Measurements from ENCODE around the gene COMT. TPM values are rescaled to one million over a fixed set of nuclear protein-coding genes. Genes with fewer than 3 reads are reported as not detected.

Gene COMT
- total RNA-seq, 4 donors from 2014 or later, result 166 to 214 (median 180) TPM

- no peak for ATAC-seq (ENCODE audit: low FRiP score)
- DNase-seq (ENCODE audit: low spot score), result no peak
Measured at GRCh38 chr22:20010307-20011122, 68.9 kb downstream of the COMT start.

GRCh38 chr22:20011123-20011992 is 69.8 kb downstream of the COMT start:
- TF ChIP-seq, protein P1, sequence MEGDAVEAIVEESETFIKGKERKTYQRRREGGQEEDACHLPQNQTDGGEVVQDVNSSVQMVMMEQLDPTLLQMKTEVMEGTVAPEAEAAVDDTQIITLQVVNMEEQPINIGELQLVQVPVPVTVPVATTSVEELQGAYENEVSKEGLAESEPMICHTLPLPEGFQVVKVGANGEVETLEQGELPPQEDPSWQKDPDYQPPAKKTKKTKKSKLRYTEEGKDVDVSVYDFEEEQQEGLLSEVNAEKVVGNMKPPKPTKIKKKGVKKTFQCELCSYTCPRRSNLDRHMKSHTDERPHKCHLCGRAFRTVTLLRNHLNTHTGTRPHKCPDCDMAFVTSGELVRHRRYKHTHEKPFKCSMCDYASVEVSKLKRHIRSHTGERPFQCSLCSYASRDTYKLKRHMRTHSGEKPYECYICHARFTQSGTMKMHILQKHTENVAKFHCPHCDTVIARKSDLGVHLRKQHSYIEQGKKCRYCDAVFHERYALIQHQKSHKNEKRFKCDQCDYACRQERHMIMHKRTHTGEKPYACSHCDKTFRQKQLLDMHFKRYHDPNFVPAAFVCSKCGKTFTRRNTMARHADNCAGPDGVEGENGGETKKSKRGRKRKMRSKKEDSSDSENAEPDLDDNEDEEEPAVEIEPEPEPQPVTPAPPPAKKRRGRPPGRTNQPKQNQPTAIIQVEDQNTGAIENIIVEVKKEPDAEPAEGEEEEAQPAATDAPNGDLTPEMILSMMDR (IDR thresholded peaks at IDR 0.05), result no peak
- ATAC-seq (ENCODE audit: low FRiP score) (no peak), DNase-seq (ENCODE audit: low spot score) (no peak)

More at GRCh38 chr22:20010307-20011122, 68.9 kb downstream of the COMT start:
- TF ChIP-seq, protein P1 (IDR thresholded peaks at IDR 0.05), result no peak

GRCh38 chr22:20011993-20012740 is 70.6 kb downstream of the COMT start:
- ATAC-seq (ENCODE audit: low FRiP score), result no peak
- no peak for DNase-seq (ENCODE audit: low spot score)
- TF ChIP-seq, protein P1 (IDR thresholded peaks at IDR 0.05), result no peak

- no peak for DNase-seq (ENCODE audit: low spot score)
- ATAC-seq (ENCODE audit: low FRiP score), result no peak
- TF ChIP-seq, protein P1 (IDR thresholded peaks at IDR 0.05), result no peak
Measured at GRCh38 chr22:20012741-20013331, 71.3 kb downstream of the COMT start.

GRCh38 chr22:20013382-20013871 is 71.9 kb downstream of the COMT start:
- DNase-seq (ENCODE audit: low spot score), result no peak
- no peak for ATAC-seq (ENCODE audit: low FRiP score)
- TF ChIP-seq, protein P1 (IDR thresholded peaks at IDR 0.05), result peak in 1 of 3 donors; percentile 37

DNA sequence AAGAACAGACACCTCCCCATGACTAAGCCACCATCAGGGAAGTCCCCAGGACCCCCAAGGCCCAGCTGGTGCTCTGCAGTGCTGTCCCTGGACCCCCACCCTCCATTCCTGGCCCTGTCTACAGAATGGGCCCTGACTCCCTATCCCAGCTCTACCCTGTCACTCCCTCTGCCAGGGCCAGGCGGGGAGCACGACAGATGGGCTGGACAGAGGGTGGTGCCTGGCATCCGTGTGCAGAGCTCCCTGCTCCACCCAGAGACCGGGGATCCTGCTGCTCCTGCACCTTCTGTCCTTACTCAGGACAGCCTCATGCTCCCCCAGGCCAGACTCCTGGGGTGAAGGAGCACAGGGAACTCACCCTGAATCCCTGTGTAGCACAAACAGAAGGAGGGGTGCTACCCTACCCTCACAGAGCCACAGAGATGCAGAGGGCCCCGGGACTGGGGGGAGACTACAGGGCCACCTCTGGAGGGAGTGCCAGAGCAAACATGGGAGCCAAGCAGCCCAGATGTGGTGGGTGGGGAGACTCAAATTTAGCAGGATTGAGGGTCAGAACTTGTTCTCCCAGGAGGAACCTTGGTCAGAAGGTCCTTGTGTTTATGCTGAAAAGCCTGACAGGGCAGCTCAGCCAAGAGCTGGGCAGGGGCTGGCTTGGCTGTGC is 73.1 kb downstream of the COMT start:
- DNase-seq (ENCODE audit: low spot score) (no peak), ATAC-seq (ENCODE audit: low FRiP score) (no peak)
- TF ChIP-seq, protein P1 (IDR thresholded peaks at IDR 0.05), result no peak
